Pancreas (tissue), 10 donors: ENCODE results near the gene STK4. TPM values are rescaled to one million over a fixed set of nuclear protein-coding genes. Genes with fewer than 3 reads are reported as not detected.

Source experiments
- ATAC-seq, 4 donors: fragments of 200-7000 bp; cut with Tn5 transposase; one replicate each; pipeline versions ENCODE4 v1.8.0 to v1.9.1; 2020; ENCODE audit warnings: mild to moderate bottlenecking in 4 of 4, moderate library complexity in 4 of 4
- DNase-seq, 6 donors: peaks; one replicate each; pipeline ENCODE4 v3.0.0-alpha.2; 2020
- FAIRE-seq: peaks from 2 replicates; lab custom pipeline; 2012; peaks lifted over from hg19 to GRCh38; lab: Jason Lieb, UNC
- H3K27ac ChIP-seq, 4 donors: fragments of 200-600 bp; sonication (generic); 1 replicate in 3 of 4; 2 replicates in 1 of 4; pipeline versions ENCODE4 v1.5.0 to v1.8.0; 2020
- H3K27me3 ChIP-seq, 4 donors: fragments of 200-600 bp; one replicate each; pipeline ENCODE4 v1.8.0; 2021
- H3K36me3 ChIP-seq, 3 donors: fragments of 200-600 bp; sonication (generic) in 1 of 3; one replicate each; pipeline versions ENCODE4 v1.5.0 to v1.8.0; 2020 to 2021
- H3K4me1 ChIP-seq, 3 donors: fragments of 200-600 bp; one replicate each; pipeline ENCODE4 v1.8.0; 2021
- H3K4me3 ChIP-seq, 4 donors: fragments of 200-600 bp; sonication (generic) in 2 of 4; one replicate each; pipeline versions ENCODE4 v1.5.0 to v1.8.0; 2020 to 2021
- H3K9me3 ChIP-seq, 4 donors: fragments of 200-600 bp; one replicate each; pipeline ENCODE4 v1.8.0; 2021
- WGBS, 2 donors: extraction: QIAGEN DNeasy Blood & Tissue Kit; methylation state at CpG; one replicate each; pipeline ENCODE4 v1.1.7; 2013; 5-methylcytosine and 5-hydroxymethylcytosine counted together
- intact Hi-C, 3 donors: fragments of 100-400 bp; cut with DNase I; formaldehyde crosslinking; loops; one replicate each; pipeline versions ENCODE4 v1.11.1 to v1.14.2; 2022
- polyA plus RNA-seq, 2 donors: library from polyadenylated mRNA; stranded (reverse); fragments of 200-250 nt; gene quantifications; one replicate each; pipeline ENCODE4 v1.2.3, GENCODE V29; 2013
- total RNA-seq, 6 donors: library from RNA; stranded (reverse); fragmentation: NEBNext Ultra II Directional in 4 of 6; extraction: Animal tissue kit (Norgen Biotek cat#: 25700) in 4 of 6; gene quantifications; one replicate each; pipeline versions ENCODE4 v1.2.1 to v1.2.4, GENCODE V29; 2021 to 2023
- TF ChIP-seq, protein P1 (sequence below), 4 donors: fragments of 200-600 bp; sonication (generic) in 3 of 4; IDR thresholded peaks; one replicate each; pipeline versions ENCODE4 v1.5.0 to v1.8.0; 2021; ENCODE audit warnings: antibody characterized with exemption in 4 of 4
- donor health status: healthy with polysubstance abuse.
- donor health status: DM: no; HTN: no; CAD: no; lungs with moderate emphysema.
- donor health status: DM: no; HTN: no; CAD: no.
- donor health status: control.
- donor health status: control.
- donor health status: Bipolar disorder and iron deficiency.
- donor health status: DM: yes; HTN: yes; CAD: no.
- donor health status: DM: no; HTN: no; CAD: no.
- donor health status: DM: no; HTN: no; CAD: no.
- donor health status: DM: yes; HTN: yes; CAD: no.

STK4 gene
- total and polyA plus RNA-seq, 8 donors = 3.7 to 18.9 (median 8.8) TPM

- H3K4me3 ChIP-seq = no peak overlapping the region
- TF ChIP-seq, protein P1, sequence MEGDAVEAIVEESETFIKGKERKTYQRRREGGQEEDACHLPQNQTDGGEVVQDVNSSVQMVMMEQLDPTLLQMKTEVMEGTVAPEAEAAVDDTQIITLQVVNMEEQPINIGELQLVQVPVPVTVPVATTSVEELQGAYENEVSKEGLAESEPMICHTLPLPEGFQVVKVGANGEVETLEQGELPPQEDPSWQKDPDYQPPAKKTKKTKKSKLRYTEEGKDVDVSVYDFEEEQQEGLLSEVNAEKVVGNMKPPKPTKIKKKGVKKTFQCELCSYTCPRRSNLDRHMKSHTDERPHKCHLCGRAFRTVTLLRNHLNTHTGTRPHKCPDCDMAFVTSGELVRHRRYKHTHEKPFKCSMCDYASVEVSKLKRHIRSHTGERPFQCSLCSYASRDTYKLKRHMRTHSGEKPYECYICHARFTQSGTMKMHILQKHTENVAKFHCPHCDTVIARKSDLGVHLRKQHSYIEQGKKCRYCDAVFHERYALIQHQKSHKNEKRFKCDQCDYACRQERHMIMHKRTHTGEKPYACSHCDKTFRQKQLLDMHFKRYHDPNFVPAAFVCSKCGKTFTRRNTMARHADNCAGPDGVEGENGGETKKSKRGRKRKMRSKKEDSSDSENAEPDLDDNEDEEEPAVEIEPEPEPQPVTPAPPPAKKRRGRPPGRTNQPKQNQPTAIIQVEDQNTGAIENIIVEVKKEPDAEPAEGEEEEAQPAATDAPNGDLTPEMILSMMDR (IDR thresholded peaks at IDR 0.05) = no peak
- H3K9me3 ChIP-seq = no peaks in the 10 kb centered on the region
- peaks cover 0 to 4% (median 0%) of the 10 kb centered on the region in 3 donors for H3K4me1 ChIP-seq
- DNase-seq = no peak
- H3K27me3 ChIP-seq = peaks cover 0 to 14% (median 6%) of the 10 kb centered on the region in 4 donors
- intact Hi-C loops = loop anchor here in 1 of 3 donors (10.0 kb wide), 1 partner anchor 89 kb away; no protein-coding TSS in a partner anchor
- WGBS, 2 donors = 87 to 96% methylated on average over 2 of the region's 2 CpGs
- no peak for FAIRE-seq
- no peaks in the 10 kb centered on the region for H3K36me3 ChIP-seq
- ATAC-seq = no peak
- no peak overlapping the region for H3K27ac ChIP-seq
These were observed 127.9 kb downstream of the STK4 start for GRCh38 chr20:45094201-45094600.

DNA sequence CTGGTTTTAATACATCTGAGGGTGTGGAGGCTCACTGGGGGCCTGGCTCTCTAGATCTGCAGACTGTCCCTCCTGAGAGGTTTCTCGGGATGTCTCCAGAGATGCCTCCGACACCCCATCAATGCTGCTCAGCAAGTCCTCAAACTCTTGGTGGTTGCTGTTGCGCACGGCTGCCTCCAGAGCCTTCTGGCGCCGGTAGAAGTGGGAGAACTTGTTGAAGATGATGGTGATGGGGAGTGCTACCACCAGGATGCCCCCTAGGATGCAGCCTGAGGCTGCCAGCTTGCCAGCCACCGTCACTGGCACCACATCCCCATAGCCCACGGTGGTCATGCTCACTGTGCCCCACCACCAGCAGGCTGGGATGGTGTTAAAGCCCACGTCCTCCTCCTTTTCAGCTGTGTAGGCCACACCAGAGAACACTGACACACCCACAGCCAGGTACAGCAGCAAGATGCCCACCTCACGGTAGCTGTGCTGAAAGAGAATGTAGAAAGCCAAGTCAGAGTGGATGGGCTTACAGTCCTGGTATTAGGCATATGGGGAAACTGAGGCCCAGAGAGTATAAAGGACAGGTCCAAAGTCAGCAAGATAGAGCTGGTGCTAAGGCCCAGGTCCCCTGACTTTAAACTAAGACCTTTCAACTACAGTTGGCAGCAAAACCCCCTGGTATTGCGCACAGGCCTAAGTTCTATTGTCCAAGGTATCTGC, 128.7 kb downstream of the STK4 start:
- intact Hi-C loops = loop anchor here in 1 of 3 donors (10.0 kb wide), 1 partner anchor 90 kb away; no protein-coding TSS in a partner anchor
- Histone ChIP-seq H3K4me1 (peaks cover 0 to 4% (median 0%) of the 10 kb centered on the region in 3 donors), H3K27ac (no peak overlapping the region), H3K9me3 (no peaks in the 10 kb centered on the region), H3K36me3 (no peaks in the 10 kb centered on the region), H3K27me3 (peaks cover 0 to 14% (median 6%) of the 10 kb centered on the region in 4 donors), H3K4me3 (no peak overlapping the region)
- no peak for FAIRE-seq
- WGBS, 2 donors = 78 to 81% methylated on average over 11 of the region's 11 CpGs
- ATAC-seq = no peak
- TF ChIP-seq, protein P1 (IDR thresholded peaks at IDR 0.05) = no peak
- DNase-seq = no peak

DNA sequence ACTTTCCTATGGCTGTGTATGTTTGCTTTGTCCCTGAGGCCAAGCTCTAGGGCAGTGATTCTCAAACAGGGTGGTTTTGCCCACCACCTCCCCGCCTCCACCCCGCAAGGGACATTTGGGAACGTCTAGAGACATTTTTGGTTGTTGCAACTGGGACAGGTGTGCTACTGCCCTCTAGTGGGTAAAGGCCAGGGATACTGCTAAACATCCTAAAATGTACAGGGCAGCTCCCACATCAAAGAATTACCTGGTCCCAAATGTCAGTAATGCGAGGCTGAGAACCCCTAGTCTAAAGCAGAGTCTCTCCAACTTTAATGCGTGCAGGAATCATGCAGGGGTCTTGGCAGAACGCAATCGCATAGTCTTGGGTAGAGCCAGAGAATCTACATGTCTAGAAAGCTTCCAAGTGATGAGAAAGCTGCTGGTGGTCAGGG, 129.5 kb downstream of the STK4 start:
- Histone ChIP-seq H3K36me3 (no peaks in the 10 kb centered on the region), H3K4me3 (no peak overlapping the region), H3K27me3 (peaks cover 0 to 14% (median 6%) of the 10 kb centered on the region in 4 donors), H3K4me1 (peaks cover 0 to 4% (median 0%) of the 10 kb centered on the region in 3 donors), H3K9me3 (no peaks in the 10 kb centered on the region), H3K27ac (no peak overlapping the region)
- intact Hi-C loops = loop anchor here in 1 of 3 donors (10.0 kb wide), 1 partner anchor 91 kb away; no protein-coding TSS in a partner anchor
- TF ChIP-seq, protein P1 (IDR thresholded peaks at IDR 0.05) = peak; percentile 33 to 81 (median 67)
- WGBS, 2 donors = 4 to 5% methylated on average over 7 of the region's 7 CpGs
- ATAC-seq (peak; percentile 47 to 75 (median 66)), FAIRE-seq (no peak), DNase-seq (peak in 2 of 6 donors; percentile 21 to 60)

GRCh38 chr20:45096781-45097180, 130.5 kb downstream of the STK4 start:
- Histone ChIP-seq H3K9me3 (no peaks in the 10 kb centered on the region), H3K4me3 (no peak overlapping the region), H3K4me1 (peaks cover 0 to 4% (median 0%) of the 10 kb centered on the region in 3 donors), H3K36me3 (no peaks in the 10 kb centered on the region), H3K27me3 (peaks cover 0 to 14% (median 6%) of the 10 kb centered on the region in 4 donors), H3K27ac (no peak overlapping the region)
- ATAC-seq (no peak), FAIRE-seq (no peak), DNase-seq (no peak)
- TF ChIP-seq, protein P1 (IDR thresholded peaks at IDR 0.05) = no peak
- intact Hi-C loops = loop anchor here in 1 of 3 donors (10.0 kb wide), 1 partner anchor 92 kb away; no protein-coding TSS in a partner anchor
- WGBS, 2 donors = 69 to 77% methylated on average over 9 of the region's 9 CpGs
